Measurements from ENCODE around the gene B4GALT7. TPM values are rescaled to one million over a fixed set of nuclear protein-coding genes. Genes with fewer than 3 reads are reported as not detected.
"Not testable (repeated sequence)": the region's sequence is repeated elsewhere in the genome, so short reads cannot be mapped to it uniquely, and the experiment has no call there.

Gene B4GALT7
- total RNA-seq, 1 experiment from 2014 or later, result 101 TPM

- in situ Hi-C loops (cut with HindIII; ENCODE audit: low pct_unique_long_range_greater_than_20kb, low sequenced_read_pairs), result no loop called here
- no peak for DNase-seq (ENCODE audit: low read depth)
These were observed 6.4 kb downstream of the B4GALT7 start for GRCh38 chr5:177606071-177607051.

GRCh38 chr5:177607115-177607451 is 7.2 kb downstream of the B4GALT7 start:
- in situ Hi-C loops (cut with HindIII; ENCODE audit: low pct_unique_long_range_greater_than_20kb, low sequenced_read_pairs), result no loop called here
- no peak for DNase-seq (ENCODE audit: low read depth)

GRCh38 chr5:177607452-177608192 is 7.7 kb downstream of the B4GALT7 start:
- DNase-seq (ENCODE audit: low read depth), result peak; percentile 72
- in situ Hi-C loops (cut with HindIII; ENCODE audit: low pct_unique_long_range_greater_than_20kb, low sequenced_read_pairs), result no loop called here

- in situ Hi-C loops (cut with HindIII; ENCODE audit: low pct_unique_long_range_greater_than_20kb, low sequenced_read_pairs), result no loop called here
- DNase-seq (ENCODE audit: low read depth), result no peak
These were observed 8.5 kb downstream of the B4GALT7 start for GRCh38 chr5:177608243-177609075.

- in situ Hi-C loops (cut with HindIII; ENCODE audit: low pct_unique_long_range_greater_than_20kb, low sequenced_read_pairs), result no loop called here
These were observed 9.4 kb downstream of the B4GALT7 start for GRCh38 chr5:177609076-177610059.

GRCh38 chr5:177610131-177610769 is 10.3 kb downstream of the B4GALT7 start:
- no peak for DNase-seq (ENCODE audit: low read depth)
- in situ Hi-C loops (cut with HindIII; ENCODE audit: low pct_unique_long_range_greater_than_20kb, low sequenced_read_pairs), result no loop called here

More at GRCh38 chr5:177609076-177610059, 9.4 kb downstream of the B4GALT7 start:
- no peak for DNase-seq (ENCODE audit: low read depth)

- in situ Hi-C loops (cut with HindIII; ENCODE audit: low pct_unique_long_range_greater_than_20kb, low sequenced_read_pairs), result no loop called here
These were observed 11.0 kb downstream of the B4GALT7 start for GRCh38 chr5:177610770-177611445.

GRCh38 chr5:177611446-177612214 is 11.7 kb downstream of the B4GALT7 start:
- in situ Hi-C loops (cut with HindIII; ENCODE audit: low pct_unique_long_range_greater_than_20kb, low sequenced_read_pairs), result no loop called here
- DNase-seq (ENCODE audit: low read depth), result no peak

More at GRCh38 chr5:177610770-177611445, 11.0 kb downstream of the B4GALT7 start:
- no peak for DNase-seq (ENCODE audit: low read depth)

- in situ Hi-C loops (cut with HindIII; ENCODE audit: low pct_unique_long_range_greater_than_20kb, low sequenced_read_pairs), result no loop called here
These were observed 12.3 kb downstream of the B4GALT7 start for GRCh38 chr5:177612215-177612673.

GRCh38 chr5:177620560-177620959 is 20.6 kb downstream of the B4GALT7 start:
- DNase-seq (ENCODE audit: low read depth), result no peak
- in situ Hi-C loops (cut with HindIII; ENCODE audit: low pct_unique_long_range_greater_than_20kb, low sequenced_read_pairs), result no loop called here

More at GRCh38 chr5:177612215-177612673, 12.3 kb downstream of the B4GALT7 start:
- no peak for DNase-seq (ENCODE audit: low read depth)

- in situ Hi-C loops (cut with HindIII; ENCODE audit: low pct_unique_long_range_greater_than_20kb, low sequenced_read_pairs); DNase-seq (ENCODE audit: low read depth): not testable (repeated sequence)
These were observed 24.2 kb downstream of the B4GALT7 start for GRCh38 chr5:177624172-177624571.

GRCh38 chr5:177630186-177630585 is 30.3 kb downstream of the B4GALT7 start:
- in situ Hi-C loops (cut with HindIII; ENCODE audit: low pct_unique_long_range_greater_than_20kb, low sequenced_read_pairs); DNase-seq (ENCODE audit: low read depth): not testable (repeated sequence)

- in situ Hi-C loops (cut with HindIII; ENCODE audit: low pct_unique_long_range_greater_than_20kb, low sequenced_read_pairs); DNase-seq (ENCODE audit: low read depth): not testable (repeated sequence)
These were observed 35.0 kb downstream of the B4GALT7 start for GRCh38 chr5:177634912-177635311.

GRCh38 chr5:177645462-177645861 is 45.5 kb downstream of the B4GALT7 start:
- DNase-seq (ENCODE audit: low read depth); in situ Hi-C loops (cut with HindIII; ENCODE audit: low pct_unique_long_range_greater_than_20kb, low sequenced_read_pairs): not testable (repeated sequence)

GRCh38 chr5:177651235-177651634 is 51.3 kb downstream of the B4GALT7 start:
- in situ Hi-C loops (cut with HindIII; ENCODE audit: low pct_unique_long_range_greater_than_20kb, low sequenced_read_pairs); DNase-seq (ENCODE audit: low read depth): not testable (repeated sequence)
